OCI-LY3 (cell line): ENCODE data around the gene NPSR1.
"Not testable (repeated sequence)": the region's sequence is repeated elsewhere in the genome, so short reads cannot be mapped to it uniquely, and the experiment has no call there.

Experiments
- H2AFZ ChIP-seq: fragments of 200-600, 300-600 bp; shearing (Covaris generic); 2 replicates; pipeline ENCODE4 v1.6.0; 2014; ENCODE audit warnings: antibody characterized with exemption, low read depth, low read length
- H3K27ac ChIP-seq: fragments of 200-600, 300-600 bp; sonication (generic); 2 replicates; pipeline ENCODE4 v1.5.1; 2014; ENCODE audit warnings: mild to moderate bottlenecking, low read length, moderate library complexity, mixed read lengths
- H3K27me3 ChIP-seq: fragments of 200-600, 300-600 bp; sonication (generic); 2 replicates; pipeline ENCODE4 v1.6.1; 2014; ENCODE audit warnings: low read depth, low read length, mixed read lengths
- H3K36me3 ChIP-seq: fragments of 200-600, 300-600 bp; sonication (generic); replicated peaks from 2 replicates; pipeline ENCODE3; 2014; ENCODE audit warnings: low read depth, low read length, mixed read lengths
- H3K4me1 ChIP-seq: fragments of 300-600, 200-600 bp; sonication (generic); 2 replicates; pipeline ENCODE4 v1.6.1; 2014; ENCODE audit warnings: low read length, mixed read lengths
- H3K4me2 ChIP-seq: fragments of 200-600, 300-600 bp; sonication (generic); 2 replicates; pipeline ENCODE4 v1.6.1; 2014; ENCODE audit warnings: low read length, mixed read lengths
- H3K4me3 ChIP-seq: fragments of 300-600, 200-600 bp; sonication (generic); 2 replicates; pipeline ENCODE4 v1.5.1; 2014; ENCODE audit warnings: antibody characterized with exemption, mild to moderate bottlenecking, low read length, moderate library complexity
- H3K79me2 ChIP-seq: fragments of 300-600, 200-600 bp; shearing (Covaris generic); 2 replicates; pipeline ENCODE4 v1.6.1; 2014; ENCODE audit warnings: mild to moderate bottlenecking, low read length, mixed read lengths
- H3K9ac ChIP-seq: fragments of 300-600, 200-600 bp; shearing (Covaris generic); 2 replicates; pipeline ENCODE4 v1.6.0; 2014; ENCODE audit warnings: mild to moderate bottlenecking, low read length, moderate library complexity
- H3K9me3 ChIP-seq: fragments of 200-600, 300-600 bp; shearing (Covaris generic); 2 replicates; pipeline ENCODE4 v1.6.1; 2014; ENCODE audit warnings: low read length, mixed read lengths; ENCODE audit not compliant: insufficient read depth
- H4K20me1 ChIP-seq: fragments of 200-600, 300-600 bp; sonication (generic); 2 replicates; pipeline ENCODE4 v1.6.1; 2016; ENCODE audit warnings: low read length, mixed read lengths; ENCODE audit not compliant: insufficient read depth
- CTCF ChIP-seq: fragments of 200-600, 300-600 bp; sonication (generic); IDR thresholded peaks from 2 replicates; pipeline ENCODE4 v1.5.1; 2014; ENCODE audit warnings: antibody characterized with exemption, low read length, low read depth
- EZH2phosphoT487 ChIP-seq: fragments of 200-600 bp; shearing (Covaris generic); IDR thresholded peaks from 2 replicates; pipeline ENCODE4 v1.6.1; 2018; ENCODE audit warnings: antibody characterized with exemption, mixed run types, low read depth

NPSR1 gene

GRCh38 chr7:34879871-34880270, 221.9 kb downstream of the NPSR1 start:
- Histone ChIP-seq H3K4me3 (no peak overlapping the region), H3K4me1 (no peaks in the 10 kb centered on the region), H3K4me2 (no peak overlapping the region), H4K20me1 (no peaks in the 10 kb centered on the region), H3K27ac (no peak overlapping the region), H3K27me3 (no peaks in the 10 kb centered on the region; the same call in 1 of the 2 replicates), H3K79me2 (no peaks in the 10 kb centered on the region), H3K9me3 (no peaks in the 10 kb centered on the region), H3K9ac (no peak overlapping the region), H2AFZ (no peak overlapping the region), H3K36me3 (no peaks in the 10 kb centered on the region)
- TF ChIP-seq CTCF (no peak), EZH2phosphoT487 (no peak)

- H3K27ac ChIP-seq, H3K27me3 ChIP-seq, H3K36me3 ChIP-seq, H3K9ac ChIP-seq, H3K4me1 ChIP-seq, H3K4me3 ChIP-seq, H4K20me1 ChIP-seq, H3K4me2 ChIP-seq, H2AFZ ChIP-seq, H3K79me2 ChIP-seq, H3K9me3 ChIP-seq: not testable (repeated sequence)
These were observed 225.8 kb downstream of the NPSR1 start for GRCh38 chr7:34883855-34884254.

- H3K4me3 ChIP-seq = no peak overlapping the region
- no peaks in the 10 kb centered on the region for H3K9me3 ChIP-seq
- H3K4me1 ChIP-seq = no peaks in the 10 kb centered on the region
- H3K4me2 ChIP-seq = no peak overlapping the region
- TF ChIP-seq CTCF (no peak), EZH2phosphoT487 (no peak)
- peaks cover 5% of the 10 kb centered on the region; the same call in 1 of the 2 replicates for H3K27me3 ChIP-seq
- H2AFZ ChIP-seq = no peak overlapping the region
- no peak overlapping the region for H3K9ac ChIP-seq
- no peaks in the 10 kb centered on the region for H3K79me2 ChIP-seq
- H3K36me3 ChIP-seq = no peaks in the 10 kb centered on the region
- H4K20me1 ChIP-seq = no peaks in the 10 kb centered on the region
- no peak overlapping the region for H3K27ac ChIP-seq
These were observed 228.8 kb downstream of the NPSR1 start for GRCh38 chr7:34886856-34887255.

GRCh38 chr7:34889951-34890350, 231.9 kb downstream of the NPSR1 start:
- Histone ChIP-seq H3K4me1 (no peaks in the 10 kb centered on the region), H3K4me2 (no peak overlapping the region), H3K27ac (no peak overlapping the region), H3K36me3 (no peaks in the 10 kb centered on the region), H2AFZ (no peak overlapping the region), H4K20me1 (no peaks in the 10 kb centered on the region), H3K9me3 (no peaks in the 10 kb centered on the region), H3K4me3 (no peak overlapping the region), H3K79me2 (no peaks in the 10 kb centered on the region), H3K27me3 (peaks cover 5% of the 10 kb centered on the region; the same call in 1 of the 2 replicates), H3K9ac (no peak overlapping the region)
- no peak for TF ChIP-seq CTCF
- TF ChIP-seq EZH2phosphoT487 = no peak

- Histone ChIP-seq H3K79me2 (no peaks in the 10 kb centered on the region), H3K27me3 (no peaks in the 10 kb centered on the region), H2AFZ (no peak overlapping the region), H3K27ac (no peak overlapping the region), H3K4me1 (no peaks in the 10 kb centered on the region), H3K9ac (no peak overlapping the region), H3K4me3 (no peak overlapping the region), H3K4me2 (no peak overlapping the region), H4K20me1 (no peaks in the 10 kb centered on the region), H3K9me3 (no peaks in the 10 kb centered on the region), H3K36me3 (no peaks in the 10 kb centered on the region)
- TF ChIP-seq CTCF = no peak
- no peak for TF ChIP-seq EZH2phosphoT487
These were observed 237.2 kb downstream of the NPSR1 start for GRCh38 chr7:34895202-34895601.
